ENCODE results near the gene CIAO2B.
"Not testable (repeated sequence)": the region's sequence is repeated elsewhere in the genome, so short reads cannot be mapped to it uniquely, and the experiment has no call there.

Gene CIAO2B

DNA sequence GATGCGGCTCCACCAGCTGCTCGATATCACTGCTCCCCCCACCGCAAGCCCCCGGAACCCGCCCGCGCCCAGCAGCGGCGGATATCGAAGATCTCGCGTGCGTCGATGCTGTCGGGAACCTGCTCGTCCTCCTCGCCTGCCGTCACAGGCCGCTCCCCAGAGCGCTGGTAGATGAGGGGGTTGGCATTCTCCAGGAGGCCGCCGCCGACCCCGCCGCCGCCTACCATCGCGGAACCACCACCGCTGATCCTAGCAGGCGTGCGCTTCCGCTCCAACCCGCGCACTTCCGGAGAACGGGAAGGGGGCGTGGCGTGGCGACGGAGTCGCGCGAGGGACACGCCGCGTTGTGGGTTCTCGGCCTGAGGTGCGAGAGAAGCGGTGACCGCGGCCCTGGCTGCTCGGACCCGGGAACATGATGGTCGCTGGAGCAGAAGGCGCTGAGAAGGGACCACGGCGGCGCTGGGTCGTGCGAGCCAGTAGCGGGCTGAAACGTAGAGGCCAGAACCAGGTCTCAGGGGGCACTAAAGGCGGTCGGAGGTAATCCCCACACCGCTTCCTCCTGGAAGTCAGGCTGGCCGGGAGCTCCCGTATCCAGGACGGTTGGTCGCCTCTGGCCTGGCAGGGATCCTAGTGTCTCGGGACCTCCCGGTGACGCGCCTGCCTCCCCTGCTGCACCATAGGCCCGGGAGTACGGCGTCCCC lies at the start of gene CIAO2B:
TSS of gene CIAO2B (minus strand) at position 265 of the 701 bp plus-strand sequence. CDS start at position 227, 38 bp downstream.
- DNase-seq = peak; percentile 62

GRCh38 chr16:66983033-66983432 lies 48.8 kb upstream of the CIAO2B start:
- DNase-seq = no peak

- no peak for DNase-seq
These were observed 45.0 kb upstream of the CIAO2B start for GRCh38 chr16:66979011-66979717.

- peak; percentile 68 for DNase-seq
These were observed 43.3 kb upstream of the CIAO2B start for GRCh38 chr16:66977341-66978113.

GRCh38 chr16:66976746-66977145 lies 42.5 kb upstream of the CIAO2B start:
- DNase-seq = no peak

GRCh38 chr16:66975302-66975893 lies 41.2 kb upstream of the CIAO2B start:
- no peak for DNase-seq

DNA sequence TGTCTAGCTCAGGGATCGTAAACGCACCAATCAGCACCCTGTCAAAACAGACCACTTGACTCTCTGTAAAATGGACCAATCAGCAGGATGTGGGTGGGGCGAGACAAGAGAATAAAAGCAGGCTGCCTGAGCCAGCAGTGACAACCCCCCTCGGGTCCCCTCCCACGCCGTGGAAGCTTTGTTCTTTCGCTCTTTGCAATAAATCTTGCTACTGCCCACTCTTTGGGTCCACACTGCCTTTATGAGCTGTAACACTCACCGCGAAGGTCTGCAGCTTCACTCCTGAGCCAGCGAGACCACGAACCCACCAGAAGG lies 40.7 kb upstream of the CIAO2B start:
- not testable (repeated sequence) for DNase-seq

DNA sequence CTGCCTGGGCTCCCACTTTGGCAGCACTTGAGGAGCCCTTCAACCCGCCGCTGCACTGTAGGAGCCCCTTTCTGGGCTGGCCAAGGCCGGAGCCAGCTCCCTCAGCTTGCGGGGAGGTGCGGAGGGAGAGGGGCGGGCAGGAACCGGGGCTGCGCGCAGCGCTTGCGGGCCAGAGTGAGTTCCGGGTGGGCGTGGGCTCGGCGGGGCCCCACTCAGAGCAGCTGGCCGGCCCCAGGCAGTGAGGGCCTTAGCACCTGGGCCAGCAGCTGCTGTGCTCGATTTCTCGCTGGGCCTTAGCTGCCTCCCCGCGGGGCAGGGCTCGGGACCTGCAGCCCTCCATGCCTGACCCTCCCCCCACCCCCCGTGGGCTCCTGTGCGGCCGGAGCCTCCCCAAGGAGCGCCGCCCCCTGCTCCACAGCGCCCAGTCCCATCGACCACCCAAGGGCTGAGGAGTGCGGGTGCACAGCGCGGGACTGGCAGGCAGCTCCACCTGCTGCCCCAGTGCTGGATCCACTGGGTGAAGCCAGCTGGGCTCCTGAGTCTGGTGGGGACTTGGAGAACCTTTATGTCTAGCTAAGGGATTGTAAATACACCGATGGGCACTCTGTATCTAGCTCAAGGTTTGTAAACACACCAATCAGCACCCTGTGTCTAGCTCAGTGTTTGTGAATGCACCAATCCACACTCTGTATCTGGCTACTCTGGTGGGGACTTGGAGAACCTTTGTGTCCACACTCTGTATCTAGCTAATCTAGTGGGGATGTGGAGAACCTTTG lies 40.1 kb upstream of the CIAO2B start:
- DNase-seq = not testable (repeated sequence)

GRCh38 chr16:66973716-66974115 lies 39.5 kb upstream of the CIAO2B start:
- DNase-seq = no peak

GRCh38 chr16:66972983-66973382 lies 38.8 kb upstream of the CIAO2B start:
- DNase-seq = no peak

DNA sequence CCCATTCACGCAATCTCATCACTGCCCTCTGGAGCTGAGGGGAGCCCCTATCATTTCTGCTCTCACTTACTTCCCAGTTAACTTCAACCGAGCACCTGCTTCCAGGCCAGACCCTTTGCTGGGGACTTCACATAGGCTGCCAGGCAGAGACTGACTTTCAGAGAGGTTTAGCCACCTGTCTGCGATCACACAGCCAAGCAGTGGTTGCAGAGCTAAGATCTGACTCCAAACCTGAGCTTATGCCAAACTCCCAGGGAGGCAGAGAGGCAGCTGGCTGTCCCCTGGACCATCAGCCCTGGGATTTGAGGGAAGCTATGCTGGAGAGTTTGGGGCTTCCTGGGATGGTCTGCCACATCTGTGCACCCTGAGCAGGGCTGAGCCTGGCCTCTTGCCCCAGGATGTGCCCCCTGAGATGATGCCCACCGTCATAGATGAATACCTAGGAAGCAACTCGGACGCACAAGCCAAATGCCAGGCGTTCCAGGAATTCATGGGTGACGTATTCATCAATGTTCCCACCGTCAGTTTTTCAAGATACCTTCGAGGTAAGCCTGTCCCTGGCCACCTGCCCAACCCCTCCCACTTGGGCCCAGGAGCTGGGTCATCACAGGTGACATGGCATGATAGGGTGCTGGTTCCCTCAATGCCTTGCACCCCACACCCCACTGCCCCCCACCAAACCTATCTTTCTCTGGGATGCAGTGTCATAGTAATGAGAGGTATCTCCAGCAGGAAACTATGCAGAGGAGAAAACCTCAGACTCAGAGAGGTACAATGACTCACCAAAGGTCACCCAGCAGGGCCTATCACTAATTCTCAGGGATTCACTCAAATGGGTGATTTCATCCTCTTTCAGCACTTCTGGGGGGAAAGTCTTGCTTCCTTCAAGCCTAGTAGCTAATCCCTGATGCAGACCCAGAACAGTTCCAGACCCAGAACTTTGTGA lies 36.8 kb upstream of the CIAO2B start:
- no peak for DNase-seq

DNA sequence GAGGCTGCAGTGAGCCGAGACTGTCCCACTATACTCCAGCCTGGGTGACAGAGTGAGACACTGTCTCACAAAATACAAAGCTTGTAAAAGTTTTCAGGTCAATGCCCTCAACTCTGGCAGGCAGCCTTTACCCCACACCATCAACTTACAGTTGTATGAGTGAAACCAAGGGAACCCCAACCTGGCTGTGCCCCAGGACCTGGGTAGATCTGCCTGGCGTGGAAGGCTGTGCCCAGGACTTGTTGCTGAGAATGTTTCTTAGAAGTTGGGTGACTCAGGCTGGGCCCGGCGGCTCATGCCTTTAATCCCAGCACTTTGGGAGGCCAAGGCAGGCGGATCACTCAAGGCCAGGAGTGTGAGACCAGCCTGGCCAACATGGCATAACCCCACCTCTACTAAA lies 34.6 kb upstream of the CIAO2B start:
- DNase-seq = no peak

DNA sequence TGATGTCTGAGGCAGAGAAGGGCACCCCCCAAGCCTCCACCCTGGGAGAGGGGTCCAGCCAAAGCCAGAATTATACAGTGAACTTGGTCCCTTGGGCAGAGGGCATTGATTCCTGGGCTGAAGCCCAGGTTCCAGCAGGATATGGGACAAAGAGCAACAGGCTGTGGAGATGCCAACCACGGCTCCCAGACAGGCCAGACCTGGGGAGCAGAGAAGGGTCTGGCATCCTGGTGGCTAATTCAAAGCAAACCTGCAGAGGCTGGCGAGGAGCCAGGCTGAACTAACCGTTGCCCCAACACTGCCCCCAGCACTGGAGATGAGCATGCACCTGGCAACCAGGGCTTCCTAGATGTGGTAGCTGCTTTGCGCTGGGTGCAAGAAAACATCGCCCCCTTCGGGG lies 29.8 kb upstream of the CIAO2B start:
- DNase-seq = no peak

GRCh38 chr16:66961914-66962313 lies 27.7 kb upstream of the CIAO2B start:
- DNase-seq = no peak

DNA sequence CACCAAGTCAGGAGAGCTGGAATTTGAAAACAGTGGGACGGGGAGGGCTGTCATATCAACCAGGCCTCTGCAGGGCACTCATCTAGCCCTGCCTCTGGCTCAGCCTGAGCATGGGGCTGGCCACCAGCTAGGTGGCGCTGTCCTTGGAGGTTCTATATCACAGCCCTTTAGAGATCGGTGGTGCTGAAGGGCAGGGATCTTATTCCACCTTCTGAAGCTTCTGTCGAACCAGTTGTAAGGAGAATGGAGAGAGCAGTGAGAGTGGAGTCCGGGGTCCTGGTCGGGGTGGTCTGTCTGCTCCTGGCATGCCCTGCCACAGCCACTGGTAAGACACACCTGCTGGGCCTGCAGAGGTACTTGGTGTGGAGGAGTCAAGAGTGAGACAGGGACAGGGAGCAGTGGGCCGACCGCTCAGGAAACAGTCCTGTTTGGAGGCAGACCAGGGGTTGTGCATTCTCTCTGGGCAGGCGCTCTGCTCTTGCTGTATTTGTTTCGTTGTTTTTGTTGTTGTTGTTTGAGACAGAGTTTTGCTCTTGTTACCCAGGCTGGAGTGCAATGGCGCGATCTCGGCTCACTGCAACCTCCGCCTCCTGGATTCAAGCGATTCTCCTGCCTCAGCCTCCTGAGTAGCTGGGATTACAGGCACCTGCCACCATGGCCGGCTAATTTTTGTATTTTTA lies 27.0 kb upstream of the CIAO2B start, which contains the start of gene CES3:
TSS of gene CES3 (plus strand) at position 202 of the 680 bp plus-strand sequence. CDS start at position 244, 42 bp downstream.
- DNase-seq = peak; percentile 43

DNA sequence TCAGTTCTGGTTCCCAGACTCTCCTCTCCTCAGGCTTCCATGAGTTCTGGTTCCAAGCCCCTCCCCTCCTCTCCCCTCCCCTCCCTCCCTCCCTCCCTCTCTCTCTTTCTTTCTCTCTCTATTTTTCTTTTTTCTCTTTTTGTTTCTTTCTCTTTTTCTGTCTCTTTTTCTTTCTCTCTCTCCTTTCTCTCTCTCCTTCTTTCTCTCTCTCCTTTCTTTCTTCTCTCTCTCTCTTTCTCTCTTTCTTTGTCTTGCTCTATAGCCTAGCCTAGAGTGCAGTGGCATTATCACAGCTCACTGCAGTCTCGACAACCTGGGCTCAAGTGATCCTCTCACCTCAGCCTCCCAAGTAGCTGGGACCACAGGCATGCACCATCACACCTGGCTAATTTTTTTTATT lies 26.1 kb upstream of the CIAO2B start:
- DNase-seq = no peak

GRCh38 chr16:66959704-66960161 lies 25.5 kb upstream of the CIAO2B start:
- no peak for DNase-seq

GRCh38 chr16:66958857-66959703 lies 24.9 kb upstream of the CIAO2B start:
- DNase-seq = no peak

DNA sequence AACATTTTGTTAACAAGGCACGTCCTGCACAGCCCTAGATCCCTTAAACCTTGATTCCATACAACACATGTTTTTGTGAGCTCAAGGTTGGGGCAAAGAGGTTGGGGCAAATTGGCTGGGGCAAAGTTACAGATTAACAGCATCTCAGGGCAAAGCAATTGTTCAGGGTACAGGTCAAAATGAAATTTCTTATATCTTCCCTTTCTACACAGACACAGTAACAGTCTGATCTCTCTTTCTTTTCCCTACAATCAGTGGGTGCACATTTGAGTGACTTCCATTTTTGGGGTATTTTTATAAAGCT lies 21.9 kb upstream of the CIAO2B start:
- DNase-seq = not testable (repeated sequence)
